Cardiac muscle cell (in vitro differentiated cells and primary cell): Measurements from ENCODE around the gene FIGN. TPM values are rescaled to one million over a fixed set of nuclear protein-coding genes. Genes with fewer than 3 reads are reported as not detected.
A peak's percentile ranks its signal among the peaks of the same experiment; 100 is the strongest.

Source experiments
- DNase-seq, 2 donors: peaks; one replicate each; pipeline versions ENCODE4 v3.0.0 to v3.0.0-alpha.2; 2010 to 2017; ENCODE audit warnings: low read depth in 1 of 2, low spot score in 1 of 2
- H3K27ac ChIP-seq: fragments of 200-600 bp; sonication (generic); 2 replicates; pipeline ENCODE4 v1.5.1; 2016
- H3K27me3 ChIP-seq: fragments of 200-600 bp; sonication (generic); 2 replicates; pipeline ENCODE4 v1.6.0; 2016; ENCODE audit warnings: control low read depth
- H3K36me3 ChIP-seq: fragments of 200-600 bp; sonication (generic); 2 replicates; pipeline ENCODE4 v1.5.1; 2016; ENCODE audit warnings: control low read depth
- H3K4me1 ChIP-seq: fragments of 200-600 bp; sonication (generic); 2 replicates; pipeline ENCODE4 v1.8.1; 2017; ENCODE audit warnings: low read depth, mild to moderate bottlenecking, mixed run types
- H3K4me3 ChIP-seq: fragments of 200-600 bp; sonication (generic); 2 replicates; pipeline ENCODE4 v1.5.1; 2016; ENCODE audit warnings: mild to moderate bottlenecking
- H3K9me3 ChIP-seq: fragments of 200-600 bp; sonication (generic); 2 replicates; pipeline ENCODE4 v1.5.1; 2017; ENCODE audit warnings: low read depth, mild to moderate bottlenecking, control low read depth
- CTCF ChIP-seq: IDR thresholded peaks from 2 replicates; pipeline ENCODE4 v1.5.1; 2012; ENCODE audit warnings: low read depth, mild to moderate bottlenecking, low read length
- polyA plus RNA-seq: library from polyadenylated mRNA; unstranded; fragments of >200 nt; fragmentation: Nextera tagmentation; extraction: Ambion mirVana; gene quantifications from 2 replicates; pipeline ENCODE4 v1.2.1, GENCODE V29; 2016
- total RNA-seq: library from RNA; depleted of rRNA; stranded (reverse); fragments of >200 nt; gene quantifications from 2 replicates; pipeline ENCODE4 v1.2.3, GENCODE V29; 2016

Gene FIGN
- total and polyA plus RNA-seq, 2 experiments from 2014 or later = 12.6 to 51.0 TPM

GRCh38 chr2:163767097-163767496 is 31.3 kb upstream of the FIGN start:
- Histone ChIP-seq H3K4me3 (no peak overlapping the region), H3K27ac (no peak overlapping the region), H3K4me1 (no peaks in the 10 kb centered on the region), H3K36me3 (no peaks in the 10 kb centered on the region), H3K27me3 (no peaks in the 10 kb centered on the region), H3K9me3 (no peaks in the 10 kb centered on the region)
- DNase-seq = no peak
- TF ChIP-seq CTCF = no peak

DNA sequence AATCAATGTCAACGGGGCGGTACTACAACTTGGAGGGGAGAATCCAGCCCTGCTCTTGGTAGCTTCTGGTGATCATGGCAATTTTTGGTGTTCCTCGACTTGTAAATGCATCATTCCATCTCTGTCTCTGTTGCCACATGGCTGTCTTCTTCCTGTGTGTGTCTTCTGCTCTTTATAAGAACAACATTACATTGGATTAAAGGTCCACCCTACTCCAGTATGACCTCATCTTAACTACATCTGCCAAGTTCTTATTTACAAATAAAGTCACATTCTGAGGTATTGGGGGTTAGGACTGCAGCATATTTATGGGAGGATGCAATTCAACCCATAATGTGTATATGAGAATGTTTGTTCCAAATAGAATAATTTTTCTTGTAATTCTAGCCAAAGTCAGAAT is 28.8 kb upstream of the FIGN start:
- TF ChIP-seq CTCF = no peak
- no peak overlapping the region for H3K27ac ChIP-seq
- no peaks in the 10 kb centered on the region for H3K9me3 ChIP-seq
- no peak overlapping the region for H3K4me3 ChIP-seq
- no peaks in the 10 kb centered on the region for H3K27me3 ChIP-seq
- H3K36me3 ChIP-seq = no peaks in the 10 kb centered on the region
- DNase-seq = no peak
- H3K4me1 ChIP-seq = no peaks in the 10 kb centered on the region

DNA sequence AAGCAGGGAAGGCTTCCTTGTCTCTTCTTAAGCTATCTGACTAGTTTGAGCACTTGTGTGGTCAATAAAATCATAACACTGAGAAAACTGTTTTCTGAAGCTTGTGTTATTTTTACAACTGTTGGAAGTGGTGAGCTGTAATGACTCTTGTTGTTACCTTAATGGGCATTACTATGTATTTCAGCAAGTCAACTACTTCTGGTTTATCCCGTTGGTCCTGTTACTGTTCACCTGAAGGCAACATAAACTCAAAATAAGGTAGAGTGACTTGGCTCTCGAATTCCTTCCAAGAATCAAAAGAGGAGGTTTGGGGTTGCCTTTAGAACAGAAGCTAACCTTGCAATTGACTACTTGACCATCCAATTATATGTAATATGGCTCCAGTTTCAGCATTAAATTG is 23.2 kb upstream of the FIGN start:
- H3K27me3 ChIP-seq = no peaks in the 10 kb centered on the region
- H3K4me1 ChIP-seq = no peaks in the 10 kb centered on the region
- no peak for TF ChIP-seq CTCF
- H3K9me3 ChIP-seq = no peaks in the 10 kb centered on the region
- DNase-seq = no peak
- H3K27ac ChIP-seq = no peak overlapping the region
- no peak overlapping the region for H3K4me3 ChIP-seq
- H3K36me3 ChIP-seq = no peaks in the 10 kb centered on the region

GRCh38 chr2:163757814-163758213 is 22.0 kb upstream of the FIGN start:
- no peaks in the 10 kb centered on the region for H3K4me1 ChIP-seq
- no peak for DNase-seq

DNA sequence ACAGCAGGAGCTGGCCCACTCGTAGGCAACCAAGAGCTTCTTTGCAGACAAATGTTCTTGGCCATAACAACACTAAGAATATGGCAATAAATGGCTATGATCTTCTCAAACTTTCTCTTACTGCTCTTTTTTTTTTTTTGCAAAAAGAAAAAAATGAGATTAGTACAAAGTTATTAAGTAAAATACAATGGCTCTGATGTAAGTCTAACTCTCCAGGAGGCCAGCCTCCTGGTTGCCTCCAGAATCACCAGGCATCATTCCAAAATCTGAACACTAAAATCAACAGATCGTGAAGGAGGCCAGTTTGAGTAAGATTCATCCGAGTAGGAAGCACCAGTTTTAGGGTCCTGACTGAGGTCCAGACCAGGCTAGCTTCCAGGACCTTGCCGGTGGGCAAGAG is 20.8 kb upstream of the FIGN start:
- no peak overlapping the region for H3K4me3 ChIP-seq
- TF ChIP-seq CTCF = no peak
- no peaks in the 10 kb centered on the region for H3K36me3 ChIP-seq
- no peak overlapping the region for H3K27ac ChIP-seq
- H3K27me3 ChIP-seq = no peaks in the 10 kb centered on the region
- H3K4me1 ChIP-seq = no peaks in the 10 kb centered on the region
- peak in 1 of 2 donors; percentile 16 for DNase-seq
- H3K9me3 ChIP-seq = no peaks in the 10 kb centered on the region

More at GRCh38 chr2:163757814-163758213, 22.0 kb upstream of the FIGN start:
- H3K9me3 ChIP-seq = no peaks in the 10 kb centered on the region
- H3K4me3 ChIP-seq = no peak overlapping the region
- no peaks in the 10 kb centered on the region for H3K36me3 ChIP-seq
- TF ChIP-seq CTCF = no peak
- no peak overlapping the region for H3K27ac ChIP-seq
- no peaks in the 10 kb centered on the region for H3K27me3 ChIP-seq

- Histone ChIP-seq H3K27ac (no peak overlapping the region), H3K27me3 (no peaks in the 10 kb centered on the region), H3K4me1 (no peaks in the 10 kb centered on the region), H3K4me3 (no peak overlapping the region), H3K36me3 (no peaks in the 10 kb centered on the region), H3K9me3 (no peaks in the 10 kb centered on the region)
- no peak for TF ChIP-seq CTCF
- no peak for DNase-seq
These were observed 19.6 kb upstream of the FIGN start for GRCh38 chr2:163755366-163755765.
